Embryonic facial prominence (tissue), 1 donor: ENCODE data around the gene RBM15.

Experiments
- DNase-seq: peaks from one replicate; pipeline ENCODE4 v3.0.0-alpha.2; 2016; ENCODE audit errors: extremely low spot score

Gene RBM15

GRCh38 chr1:110350360-110350759 is 11.2 kb downstream of the RBM15 start:
- no peak for DNase-seq

DNA sequence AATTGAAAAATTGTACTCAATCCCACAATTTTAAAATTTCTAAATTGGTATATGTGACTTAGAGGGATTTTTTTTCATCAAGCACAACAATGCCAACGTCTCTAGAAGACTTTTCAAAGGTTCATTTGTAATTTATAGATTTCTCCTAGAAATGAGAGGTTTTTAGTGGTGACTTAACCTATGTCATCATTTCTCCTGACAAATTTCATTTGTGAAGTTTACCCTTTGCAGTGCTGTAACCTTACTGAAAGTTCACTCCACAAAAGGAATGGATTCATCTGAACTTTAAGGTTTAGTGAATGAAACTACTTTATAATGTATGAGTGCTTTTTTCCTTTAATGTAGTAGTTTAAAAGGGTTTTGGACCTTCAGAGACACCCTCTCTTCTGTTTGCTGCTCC is 16.1 kb downstream of the RBM15 start:
- DNase-seq = no peak

DNA sequence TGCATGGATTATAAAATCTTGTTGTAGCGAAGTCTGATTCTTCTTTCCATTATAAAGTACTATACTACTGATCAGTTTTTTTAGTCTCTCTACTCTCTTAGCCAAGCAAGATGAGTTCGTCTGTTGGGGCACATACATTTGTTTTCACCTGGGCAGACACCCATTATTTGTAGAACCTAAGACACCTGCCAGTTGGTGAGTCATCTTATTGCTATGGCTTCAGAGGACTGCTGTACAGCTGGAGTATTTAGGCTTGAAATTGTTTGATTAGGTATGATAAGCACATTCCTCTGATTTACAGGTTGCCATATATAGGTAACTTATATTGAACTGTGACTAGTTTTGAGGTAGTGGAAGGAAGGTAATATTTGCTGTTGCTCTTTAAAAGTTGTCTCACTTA is 17.2 kb downstream of the RBM15 start:
- DNase-seq = no peak

DNA sequence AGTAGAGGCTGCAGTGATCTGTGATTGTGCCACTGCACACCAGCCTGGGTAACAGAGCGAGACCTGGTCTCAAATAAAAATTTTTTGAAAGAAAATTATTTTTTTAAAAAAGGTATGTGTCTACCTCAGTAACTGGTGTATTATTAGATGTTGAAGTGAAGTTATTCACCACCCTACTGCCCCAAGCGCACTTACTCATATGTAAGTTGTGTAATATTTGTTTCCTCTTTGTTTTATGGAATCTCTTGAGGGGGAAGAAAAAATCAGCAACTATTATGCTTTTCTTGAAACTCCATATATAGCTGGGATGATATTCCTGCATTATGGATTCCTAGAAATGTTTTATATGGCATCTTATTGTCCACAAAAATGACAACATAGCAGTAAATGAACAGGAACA is 21.3 kb downstream of the RBM15 start:
- no peak for DNase-seq

GRCh38 chr1:110361856-110362255 is 22.7 kb downstream of the RBM15 start:
- no peak for DNase-seq

DNA sequence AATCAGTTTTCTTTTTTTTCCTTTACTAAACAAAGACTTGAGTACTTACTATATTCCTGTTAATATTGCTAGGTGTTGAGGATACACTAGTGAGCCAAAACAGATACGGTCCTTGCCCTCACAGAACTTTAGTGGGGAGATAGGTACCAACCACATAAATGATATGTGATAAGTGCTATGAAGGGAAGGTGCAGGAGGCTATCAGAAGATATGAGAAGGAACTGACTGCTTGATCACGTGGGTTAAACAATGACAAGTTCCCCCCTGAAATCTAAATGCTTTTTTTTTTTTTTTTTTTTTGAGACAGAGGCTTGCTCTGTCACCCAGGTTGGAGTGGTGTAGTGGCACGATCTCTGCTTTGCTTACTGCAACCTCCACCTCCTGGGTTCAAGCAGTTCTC is 25.0 kb downstream of the RBM15 start:
- DNase-seq = no peak

DNA sequence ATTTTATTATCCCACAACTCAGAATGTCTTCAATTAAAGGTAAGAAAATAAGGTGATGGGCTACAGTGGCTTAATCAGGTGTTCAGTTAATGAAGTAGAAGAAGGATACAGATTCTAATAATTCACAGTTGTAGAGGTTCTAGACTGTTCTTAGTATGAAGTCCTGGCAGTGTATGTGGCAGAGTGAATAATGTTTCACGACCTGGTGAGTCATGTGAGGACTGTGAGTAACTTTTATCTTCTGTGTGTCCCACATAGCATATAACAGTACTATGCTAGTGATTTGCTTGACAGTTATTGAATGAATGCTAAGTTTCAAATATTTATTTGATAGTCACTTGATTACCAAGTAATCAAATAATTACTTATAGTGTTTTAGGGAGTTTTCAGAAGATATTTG is 31.6 kb downstream of the RBM15 start:
- DNase-seq = no peak

- no peak for DNase-seq
Measured at GRCh38 chr1:110375490-110375889, 36.3 kb downstream of the RBM15 start.

- DNase-seq = no peak
Measured at GRCh38 chr1:110380672-110381283, 41.6 kb downstream of the RBM15 start.

DNA sequence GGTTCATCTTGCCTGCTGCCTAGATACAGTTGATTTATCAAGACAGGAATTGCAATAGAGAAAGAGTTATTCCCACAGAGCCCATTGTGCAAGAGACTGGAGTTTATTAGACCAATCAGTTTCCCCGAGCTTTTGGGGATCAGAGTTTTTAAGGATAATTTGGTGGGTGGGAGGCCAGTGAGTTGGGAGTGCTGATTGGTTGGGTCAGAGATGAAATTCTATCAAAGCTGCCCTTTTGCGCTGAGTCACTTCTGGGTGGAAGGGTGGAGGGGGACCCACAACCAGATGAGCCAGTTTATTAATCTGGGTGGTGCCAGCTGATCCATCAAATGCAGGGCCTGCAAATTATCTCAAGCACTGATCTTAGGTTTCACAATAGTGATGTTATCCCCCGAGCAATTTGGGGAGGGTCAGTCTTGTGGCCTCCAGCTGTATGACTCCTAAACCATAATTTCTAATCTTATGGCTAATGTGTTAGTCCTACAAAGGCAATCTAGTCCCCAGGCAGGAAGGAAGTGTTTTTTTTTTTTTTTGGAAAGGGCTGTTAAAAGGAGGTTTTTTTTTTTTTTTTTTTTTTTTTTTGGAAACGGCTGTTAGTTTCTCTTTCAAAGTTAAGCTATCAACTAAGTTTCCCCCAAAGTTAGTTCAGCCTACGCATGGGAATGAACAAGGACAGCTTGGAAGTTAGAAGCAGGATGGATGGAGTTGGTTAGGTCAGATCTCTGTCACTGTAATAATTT is 44.2 kb downstream of the RBM15 start:
- DNase-seq = no peak

DNA sequence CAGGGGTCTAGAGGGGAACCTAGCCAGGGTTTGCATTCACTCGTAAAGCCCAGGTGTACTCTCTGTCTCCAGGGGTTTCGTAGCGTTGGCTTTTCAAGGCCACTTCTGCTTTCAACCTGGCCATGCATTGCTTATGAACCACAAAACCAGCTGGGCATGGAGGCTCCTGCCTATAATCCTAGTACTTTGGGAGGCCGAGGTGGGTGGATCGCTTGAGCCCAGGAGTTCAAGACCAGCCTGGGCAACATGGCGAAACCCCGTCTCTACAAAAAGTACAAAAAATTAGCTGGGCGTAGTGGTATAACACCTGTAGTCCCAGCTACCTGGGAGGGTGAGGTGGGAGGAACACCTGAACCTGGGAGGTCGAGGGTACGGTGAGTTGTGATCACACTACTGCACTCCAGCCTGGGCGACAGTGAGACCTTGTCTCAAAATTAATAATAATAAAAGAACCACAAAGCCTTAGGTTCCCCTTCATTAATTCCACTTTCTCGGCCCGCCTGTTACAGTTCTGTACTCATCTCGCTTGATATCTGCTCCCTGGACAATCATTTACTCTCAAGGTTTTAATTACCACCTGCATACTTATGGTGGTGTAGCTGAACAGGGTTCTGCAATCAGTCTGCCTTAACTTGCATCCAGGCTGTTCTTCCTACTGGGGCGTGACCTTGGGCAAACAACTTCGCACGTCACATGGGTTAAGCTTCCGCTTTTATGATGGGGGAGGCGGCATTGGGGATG is 45.6 kb downstream of the RBM15 start:
- no peak for DNase-seq

DNA sequence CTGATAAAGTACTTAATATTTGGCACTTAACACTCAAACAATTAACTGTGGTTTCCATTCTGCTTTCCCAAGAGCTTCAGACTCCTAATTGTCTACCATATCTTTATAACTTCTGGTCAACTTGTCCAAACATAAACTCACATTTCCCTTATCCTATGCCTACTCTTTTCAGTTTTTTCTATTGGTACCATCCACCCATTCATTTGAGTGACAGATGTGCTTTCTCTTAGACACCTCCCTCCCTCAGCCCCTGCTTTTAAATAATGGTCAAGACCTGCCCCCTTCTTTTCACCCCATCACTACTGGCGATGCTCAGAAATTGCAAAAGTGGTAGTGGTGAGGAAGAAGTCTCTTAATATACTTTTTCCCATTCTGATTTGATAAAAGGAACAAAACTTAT is 46.2 kb downstream of the RBM15 start:
- no peak for DNase-seq

DNA sequence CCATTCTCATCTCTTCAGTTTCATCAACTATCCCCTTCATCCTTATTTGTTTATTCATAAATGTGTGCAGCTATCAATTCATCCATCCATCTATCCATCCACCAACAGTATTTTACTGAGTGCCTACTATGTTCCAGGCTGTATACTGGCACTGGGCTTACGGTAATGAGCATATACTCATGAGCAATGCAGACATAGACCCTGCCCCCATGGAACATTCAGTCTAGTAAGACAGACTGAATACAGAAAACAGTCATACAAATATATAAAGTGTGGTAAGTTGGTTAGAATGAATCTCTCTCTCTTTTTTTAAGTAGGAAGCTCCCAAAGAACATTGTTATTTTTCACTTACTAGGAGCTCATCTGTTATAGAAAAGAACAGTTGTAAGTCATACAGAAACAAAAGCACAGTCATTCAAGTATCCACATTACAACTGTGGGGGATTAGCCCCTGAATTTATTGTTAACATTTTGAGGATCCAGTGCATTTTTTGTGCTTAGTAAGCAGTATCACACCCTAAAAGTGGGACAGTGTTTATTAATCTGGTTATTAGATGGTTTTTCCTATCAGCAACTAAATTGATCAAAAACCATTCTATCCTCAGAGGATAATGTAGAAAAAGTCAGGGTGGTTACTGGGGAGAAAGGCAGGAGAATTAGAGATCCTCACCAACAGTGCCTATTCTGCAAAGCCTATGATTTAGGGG is 48.0 kb downstream of the RBM15 start:
- DNase-seq = no peak

DNA sequence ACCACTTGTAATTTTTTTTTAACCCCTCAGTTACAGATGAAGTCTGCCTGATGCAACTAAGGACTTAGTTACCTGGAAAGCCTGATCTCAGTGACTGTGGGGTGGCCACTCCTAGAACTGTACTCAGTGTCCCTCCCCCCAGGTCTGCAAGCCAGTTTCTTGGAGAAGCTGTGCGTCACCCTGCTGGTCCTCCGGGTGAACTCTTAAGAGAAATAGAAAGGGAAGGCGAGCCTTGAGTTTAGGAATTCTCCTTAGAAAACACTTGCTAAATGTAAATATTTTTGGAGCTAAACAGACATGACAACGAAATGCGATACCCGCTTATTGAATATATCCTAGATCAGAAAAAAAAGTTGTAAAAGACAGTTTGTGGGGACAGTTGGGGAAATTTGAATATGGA is 50.9 kb downstream of the RBM15 start:
- DNase-seq = peak; percentile 42

DNA sequence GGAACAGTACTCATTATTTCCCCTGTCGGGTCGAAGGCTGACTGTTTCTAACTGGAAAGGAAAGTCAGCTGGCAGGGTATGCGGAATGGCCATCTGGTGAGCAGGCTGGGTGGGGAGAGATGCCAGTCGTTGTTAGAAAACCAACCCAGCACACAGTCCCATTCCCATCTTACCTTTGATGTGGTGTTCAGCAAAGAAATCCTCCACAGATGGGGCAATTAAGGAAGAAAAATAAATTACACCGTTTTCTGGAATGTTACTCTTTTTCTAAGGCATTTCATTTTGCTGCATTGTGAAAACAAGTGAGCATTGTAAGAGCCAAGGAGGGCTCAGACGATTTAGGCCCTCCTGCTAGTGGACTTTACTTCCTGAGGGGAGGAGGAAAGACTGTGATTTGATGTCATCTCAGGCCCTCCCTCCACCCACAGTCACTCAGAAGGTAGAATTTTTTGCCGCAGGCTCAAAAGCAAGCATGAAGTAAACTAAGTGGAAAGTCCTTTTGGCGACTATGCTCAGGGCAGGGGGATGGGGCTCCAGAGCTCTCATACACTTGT is 51.6 kb downstream of the RBM15 start, which contains the start of gene SLC16A4:
Gene SLC16A4, minus strand, starts transcription at position 335 of the 554 bp plus-strand sequence. CDS start 1,703 bp downstream, outside the sequence.
- no peak for DNase-seq

DNA sequence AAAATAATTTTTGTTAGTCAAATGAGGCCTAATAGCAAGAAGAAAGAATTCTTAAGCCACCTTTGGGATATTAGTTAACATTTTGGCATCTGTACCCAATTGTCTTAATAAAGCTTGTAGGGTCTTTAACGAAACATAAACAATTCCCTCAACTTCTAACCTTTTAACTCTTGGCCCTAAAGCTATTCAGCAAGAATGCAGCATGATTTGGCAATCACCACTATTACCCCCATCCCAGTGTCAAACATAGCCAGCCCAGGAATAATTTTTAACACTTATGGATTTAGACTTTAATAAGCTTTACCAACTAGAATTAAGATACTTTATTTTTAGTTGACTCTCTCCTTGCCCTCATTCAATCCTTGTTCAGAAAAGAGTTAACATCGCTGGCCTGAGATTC is 54.1 kb downstream of the RBM15 start:
- no peak for DNase-seq

- no peak for DNase-seq
Measured at GRCh38 chr1:110393691-110394492, 54.7 kb downstream of the RBM15 start.

DNA sequence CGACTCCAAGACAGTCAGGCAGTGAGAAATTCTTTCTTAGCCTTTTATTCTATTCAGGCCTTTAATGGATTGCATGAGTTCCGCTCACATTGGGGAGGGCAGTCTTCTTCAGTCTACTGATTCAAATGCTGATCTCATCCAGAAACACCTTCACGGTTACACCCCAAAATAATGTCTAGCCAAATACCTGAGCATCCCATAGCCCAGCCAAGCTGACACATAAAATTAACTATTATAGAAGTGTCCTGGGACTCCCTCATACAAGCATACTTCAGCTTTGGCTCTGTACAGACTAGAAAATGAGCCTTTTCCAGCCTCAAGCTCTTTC is 55.3 kb downstream of the RBM15 start:
- DNase-seq = no peak
